HCT116 (cell line): ENCODE measurements around the gene POLRMT. TPM values are rescaled to one million over a fixed set of nuclear protein-coding genes. Genes with fewer than 3 reads are reported as not detected.

Experiments used
- ATAC-seq: fragments of 200-7000 bp; cut with Tn5 transposase; 2 replicates; pipeline ENCODE4 v1.9.1; 2020; ENCODE audit warnings: mild to moderate bottlenecking, moderate library complexity
- BruUV-seq: library from RNA; stranded (reverse); fragments of 400-500 nt; replicated peaks from 2 replicates; lab custom pipeline; 2021; lab: Mats Ljungman, UMichigan
- CTCF ChIA-PET: fragments of 300-600 bp; sonication (Branson Sonifier 250); formaldehyde crosslinking; loops from one replicate; lab custom pipeline; 2021; ENCODE audit warnings: antibody characterized with exemption; lab: Charles Lee
- POLR2A ChIA-PET: fragments of 300-600, 350-600 bp; sonication (Branson Sonifier 250); formaldehyde crosslinking; loops from one replicate; lab custom pipeline; 2021; ENCODE audit warnings: antibody characterized with exemption; lab: Charles Lee
- RAD21 ChIA-PET, 2 experiments: fragments of 300-600 bp; sonication (Branson Sonifier 250); formaldehyde crosslinking; loops; one replicate each; lab custom pipeline; 2023; ENCODE audit warnings: low total read pairs in 2 of 2; ENCODE audit not compliant: uncharacterized antibody in 2 of 2, unreplicated experiment in 2 of 2, low non-redundant PET in 1 of 2; lab: Charles Lee
- DNase-seq: peaks from one replicate; pipeline ENCODE4 v3.0.0-alpha.2; 2010; ENCODE audit warnings: low read depth, low spot score
- H2AFZ ChIP-seq: fragments of 200-600 bp; shearing (Covaris generic), sonication (generic); 2 replicates; pipeline ENCODE4 v1.6.1; 2017; ENCODE audit warnings: low read depth, mixed run types, mixed read lengths, antibody characterized with exemption, low read length; ENCODE audit not compliant: poor library complexity, severe bottlenecking
- H3K27ac ChIP-seq: 2 replicates; pipeline ENCODE4 v1.5.1; 2012; ENCODE audit warnings: low read depth, low read length
- H3K27me3 ChIP-seq: fragments of 200-600 bp; sonication (generic); 2 replicates; pipeline ENCODE4 v1.6.1; 2016; ENCODE audit warnings: mixed run types, low read length, mixed read lengths; ENCODE audit not compliant: insufficient read depth
- H3K36me3 ChIP-seq, 2 experiments: fragments of 200-500 bp in 1 of 2; fragments of 200-600 bp in 1 of 2; sonication (Bioruptor generic) in 1 of 2; sonication (generic) in 1 of 2; 2 replicates each; pipeline versions ENCODE4 v1.5.1 to v1.6.1; 2014 to 2016; ENCODE audit warnings: low read length in 2 of 2, inconsistent platforms in 1 of 2, mixed read lengths in 1 of 2, mixed run types in 1 of 2; ENCODE audit not compliant: insufficient read depth in 2 of 2, control insufficient read depth in 1 of 2
- H3K4me1 ChIP-seq, 2 experiments: fragments of 200-600 bp in 1 of 2; sonication (generic) in 1 of 2; 2 replicates each; pipeline versions ENCODE4 v1.5.1 to v1.6.1; 2012 to 2017; ENCODE audit warnings: low read length in 2 of 2, inconsistent platforms in 1 of 2, mild to moderate bottlenecking in 1 of 2, mixed read lengths in 1 of 2, mixed run types in 1 of 2, moderate library complexity in 1 of 2; ENCODE audit not compliant: insufficient read depth in 2 of 2, control insufficient read depth in 1 of 2
- H3K4me2 ChIP-seq: fragments of 200-600 bp; sonication (generic); 2 replicates; pipeline ENCODE4 v1.6.1; 2017; ENCODE audit warnings: mixed run types, low read length, mixed read lengths
- H3K4me3 ChIP-seq, 2 experiments: fragments of 200-600 bp in 1 of 2; sonication (generic) in 1 of 2; replicated peaks in 1 of 2; 2 replicates each; pipeline ENCODE4 v1.5.1; 2011 to 2016; ENCODE audit warnings: low read length in 2 of 2, control low read depth in 1 of 2, low read depth in 1 of 2, mild to moderate bottlenecking in 1 of 2, mixed read lengths in 1 of 2, mixed run types in 1 of 2
- H3K79me2 ChIP-seq: fragments of 200-600 bp; sonication (generic); 2 replicates; pipeline ENCODE4 v1.6.1; 2017; ENCODE audit warnings: mild to moderate bottlenecking, mixed run types, low read length, moderate library complexity, mixed read lengths; ENCODE audit not compliant: insufficient read depth
- H3K9ac ChIP-seq: fragments of 200-600 bp; sonication (generic); 2 replicates; pipeline ENCODE4 v1.6.1; 2016; ENCODE audit warnings: low read length, mixed read lengths
- H3K9me2 ChIP-seq: fragments of 200-600 bp; sonication (generic), shearing (Covaris generic); 2 replicates; pipeline ENCODE4 v1.6.1; 2017; ENCODE audit warnings: mixed run types, mild to moderate bottlenecking, moderate library complexity; ENCODE audit not compliant: insufficient read depth
- H3K9me3 ChIP-seq, 2 experiments: fragments of 200-500 bp in 1 of 2; fragments of 200-600 bp in 1 of 2; sonication (Bioruptor generic) in 1 of 2; sonication (generic) in 1 of 2; 2 replicates each; pipeline ENCODE4 v1.6.1; 2014 to 2017; ENCODE audit warnings: low read length in 2 of 2, mixed read lengths in 2 of 2, inconsistent platforms in 1 of 2, low read depth in 1 of 2, mild to moderate bottlenecking in 1 of 2, mixed run types in 1 of 2, moderate library complexity in 1 of 2; ENCODE audit not compliant: control insufficient read depth in 1 of 2, insufficient read depth in 1 of 2
- H4K20me1 ChIP-seq: fragments of 200-600 bp; sonication (generic), shearing (Covaris generic); 2 replicates; pipeline ENCODE4 v1.6.1; 2017; ENCODE audit warnings: mixed run types, mild to moderate bottlenecking, moderate library complexity; ENCODE audit not compliant: insufficient read depth
- ELF1 ChIP-seq: IDR thresholded peaks from 2 replicates; pipeline ENCODE4 v1.6.1; 2012; ENCODE audit warnings: low read depth, borderline replicate concordance
- EZH2 ChIP-seq: fragments of 200-600 bp; sonication (generic); IDR thresholded peaks from 2 replicates; pipeline ENCODE4 v1.6.1; 2017; ENCODE audit warnings: antibody characterized with exemption, mixed run types
- EZH2phosphoT487 ChIP-seq: fragments of 200-600 bp; IDR thresholded peaks from 2 replicates; pipeline ENCODE4 v1.6.1; 2018; ENCODE audit warnings: antibody characterized with exemption, borderline replicate concordance
- FOSL1 ChIP-seq: IDR thresholded peaks from 2 replicates; pipeline ENCODE4 v1.6.1; 2012; ENCODE audit warnings: low read depth
- JUND ChIP-seq: IDR thresholded peaks from 2 replicates; pipeline ENCODE4 v1.6.1; 2012
- POLR2A ChIP-seq: IDR thresholded peaks from 2 replicates; pipeline ENCODE4 v1.7.0; 2011; ENCODE audit warnings: borderline replicate concordance; ENCODE audit not compliant: insufficient read depth, insufficient read length; ENCODE audit errors: extremely low read depth
- SIN3A ChIP-seq: IDR thresholded peaks from 2 replicates; pipeline ENCODE4 v1.6.1; 2012; ENCODE audit warnings: low read depth
- ZFX ChIP-seq: fragments of 450-650 bp; IDR thresholded peaks from 2 replicates; pipeline ENCODE4 v1.6.1; 2017
- intact Hi-C: fragments of 100-400 bp; cut with micrococcal nuclease; formaldehyde crosslinking; loops from 2 replicates; pipeline ENCODE4 v1.10.0; 2022
- total RNA-seq: library from RNA; stranded (reverse); gene quantifications from one replicate; pipeline ENCODE4 v1.2.1, GENCODE V29; 2021; ENCODE audit not compliant: unreplicated experiment
- TF ChIP-seq, protein P1 (sequence below): IDR thresholded peaks from 2 replicates; pipeline ENCODE4 v1.6.1; 2012
- TF ChIP-seq, protein P2 (sequence below): IDR thresholded peaks from 2 replicates; pipeline ENCODE4 v1.6.1; 2012; ENCODE audit warnings: low read depth
- TF ChIP-seq, protein P3 (sequence below): IDR thresholded peaks from 2 replicates; pipeline ENCODE4 v1.6.1; 2011; ENCODE audit warnings: mild to moderate bottlenecking, low read length, moderate library complexity; ENCODE audit not compliant: insufficient replicate concordance; ENCODE audit errors: extremely low read depth

POLRMT gene
- total RNA-seq, 1 experiment from 2014 or later: 138 TPM

DNA sequence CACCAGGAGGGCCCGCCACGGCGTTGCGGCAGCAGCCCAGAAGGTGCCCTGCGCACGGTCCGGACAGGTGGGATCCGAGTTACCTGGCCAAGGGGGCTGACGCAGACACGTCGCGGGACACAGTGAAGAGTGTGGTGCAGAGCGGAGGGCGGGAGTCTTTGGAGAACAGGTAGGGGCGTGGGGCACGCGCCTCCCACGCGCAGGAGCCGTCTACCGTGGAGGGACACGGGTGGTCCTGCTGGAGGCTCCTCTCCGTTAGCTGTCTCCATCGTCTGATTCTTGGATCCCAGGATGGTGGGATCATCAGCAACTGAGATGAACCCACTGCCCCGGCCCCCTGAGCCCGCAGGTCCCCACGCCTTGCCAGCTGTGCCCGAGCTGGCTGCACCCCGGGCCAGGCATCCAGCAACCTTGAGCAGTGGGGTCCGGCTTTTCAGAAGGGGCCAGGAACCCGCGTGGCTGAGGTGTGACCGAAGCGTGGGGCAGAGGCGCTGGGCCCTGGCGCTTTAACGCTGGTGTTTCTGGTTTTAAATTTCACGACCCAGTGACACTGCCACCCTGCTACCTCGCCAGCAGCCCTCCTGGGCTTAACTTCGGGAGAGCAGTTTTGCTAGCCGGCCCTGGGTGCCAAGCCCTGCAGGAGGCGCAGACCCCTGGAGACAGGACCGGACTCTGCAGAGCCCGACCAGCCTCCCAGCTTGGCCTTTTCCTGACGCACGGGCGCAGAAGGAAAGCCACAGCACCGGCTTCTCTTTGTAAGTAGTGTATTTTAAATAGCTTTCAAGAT is 13.6 kb upstream of the POLRMT start:
- intact Hi-C loops: no loop called here
- no peak for DNase-seq
- Histone ChIP-seq H3K27ac (no peak overlapping the region), H3K9me2 (no peaks in the 10 kb centered on the region), H3K9me3 (no peaks in the 10 kb centered on the region), H3K9ac (no peak overlapping the region), H3K36me3 (peaks cover 11 to 28% of the 10 kb centered on the region in 2 experiments; a peak in 3 of 4 replicates), H3K27me3 (no peaks in the 10 kb centered on the region), H2AFZ (no peak overlapping the region), H3K4me1 (no peaks in the 10 kb centered on the region), H4K20me1 (no peaks in the 10 kb centered on the region), H3K4me3 (no peak overlapping the region), H3K4me2 (no peak overlapping the region), H3K79me2 (peaks cover 21% of the 10 kb centered on the region)
- ChIA-PET CTCF (no interaction called here), RAD21 (no interaction called here), POLR2A (no interaction called here)
- BruUV-seq: no TSS peak
- no peak for ATAC-seq
- TF ChIP-seq ZFX (no peak), POLR2A (no peak), ELF1 (no peak)
- TF ChIP-seq, protein P1, sequence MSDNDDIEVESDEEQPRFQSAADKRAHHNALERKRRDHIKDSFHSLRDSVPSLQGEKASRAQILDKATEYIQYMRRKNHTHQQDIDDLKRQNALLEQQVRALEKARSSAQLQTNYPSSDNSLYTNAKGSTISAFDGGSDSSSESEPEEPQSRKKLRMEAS: no peak

DNA sequence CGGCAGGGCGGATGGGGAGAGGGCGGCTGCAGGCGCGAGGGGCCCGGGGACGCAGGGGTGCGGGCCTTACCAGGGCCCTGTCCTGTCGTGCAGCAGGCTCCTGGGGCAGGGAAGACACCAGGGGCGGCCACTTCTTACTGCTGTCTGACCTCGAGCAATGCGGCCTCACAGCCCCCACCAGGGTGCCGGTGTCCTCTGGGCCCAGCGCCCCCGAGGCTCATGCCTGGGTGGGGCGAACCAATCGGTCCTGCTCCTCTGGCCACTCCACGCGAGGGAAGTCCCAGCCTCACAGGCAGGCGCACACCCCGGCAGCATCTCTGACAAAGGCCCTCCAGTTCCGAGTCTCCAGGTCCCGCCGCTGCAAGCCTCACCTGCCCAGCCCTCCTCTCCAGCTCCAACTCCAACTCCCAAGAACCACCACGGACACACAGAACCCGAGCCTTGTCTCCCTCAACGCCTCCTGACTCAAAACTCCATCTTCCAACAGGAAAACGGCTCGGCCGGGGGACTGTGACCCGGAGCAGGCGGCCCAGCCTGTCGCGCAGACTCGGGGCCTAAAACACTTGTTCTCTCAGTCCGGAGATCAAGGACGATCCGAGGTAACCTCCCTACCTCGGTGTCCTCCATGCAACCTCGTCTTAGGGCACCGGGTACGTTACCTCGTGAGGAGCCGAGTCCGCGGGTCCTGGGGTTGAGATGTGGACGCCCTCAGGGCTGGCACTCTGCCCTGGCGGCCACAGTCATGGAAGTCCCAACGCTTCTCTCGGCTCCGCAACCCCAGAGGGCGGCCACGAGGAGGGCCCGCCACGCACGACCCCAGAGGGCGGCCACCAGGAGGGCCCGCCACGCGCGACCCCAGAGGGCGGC is 12.8 kb upstream of the POLRMT start:
- peak; percentile 15; the same call in 1 of the 2 replicates for ATAC-seq
- H3K4me2 ChIP-seq: no peak overlapping the region
- no peak for TF ChIP-seq SIN3A
- TF ChIP-seq JUND: no peak
- no peak for TF ChIP-seq EZH2phosphoT487
- TF ChIP-seq, protein P2, sequence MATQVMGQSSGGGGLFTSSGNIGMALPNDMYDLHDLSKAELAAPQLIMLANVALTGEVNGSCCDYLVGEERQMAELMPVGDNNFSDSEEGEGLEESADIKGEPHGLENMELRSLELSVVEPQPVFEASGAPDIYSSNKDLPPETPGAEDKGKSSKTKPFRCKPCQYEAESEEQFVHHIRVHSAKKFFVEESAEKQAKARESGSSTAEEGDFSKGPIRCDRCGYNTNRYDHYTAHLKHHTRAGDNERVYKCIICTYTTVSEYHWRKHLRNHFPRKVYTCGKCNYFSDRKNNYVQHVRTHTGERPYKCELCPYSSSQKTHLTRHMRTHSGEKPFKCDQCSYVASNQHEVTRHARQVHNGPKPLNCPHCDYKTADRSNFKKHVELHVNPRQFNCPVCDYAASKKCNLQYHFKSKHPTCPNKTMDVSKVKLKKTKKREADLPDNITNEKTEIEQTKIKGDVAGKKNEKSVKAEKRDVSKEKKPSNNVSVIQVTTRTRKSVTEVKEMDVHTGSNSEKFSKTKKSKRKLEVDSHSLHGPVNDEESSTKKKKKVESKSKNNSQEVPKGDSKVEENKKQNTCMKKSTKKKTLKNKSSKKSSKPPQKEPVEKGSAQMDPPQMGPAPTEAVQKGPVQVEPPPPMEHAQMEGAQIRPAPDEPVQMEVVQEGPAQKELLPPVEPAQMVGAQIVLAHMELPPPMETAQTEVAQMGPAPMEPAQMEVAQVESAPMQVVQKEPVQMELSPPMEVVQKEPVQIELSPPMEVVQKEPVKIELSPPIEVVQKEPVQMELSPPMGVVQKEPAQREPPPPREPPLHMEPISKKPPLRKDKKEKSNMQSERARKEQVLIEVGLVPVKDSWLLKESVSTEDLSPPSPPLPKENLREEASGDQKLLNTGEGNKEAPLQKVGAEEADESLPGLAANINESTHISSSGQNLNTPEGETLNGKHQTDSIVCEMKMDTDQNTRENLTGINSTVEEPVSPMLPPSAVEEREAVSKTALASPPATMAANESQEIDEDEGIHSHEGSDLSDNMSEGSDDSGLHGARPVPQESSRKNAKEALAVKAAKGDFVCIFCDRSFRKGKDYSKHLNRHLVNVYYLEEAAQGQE: no peak
- TF ChIP-seq FOSL1: no peak
- no peak for TF ChIP-seq ELF1
- TF ChIP-seq, protein P3, sequence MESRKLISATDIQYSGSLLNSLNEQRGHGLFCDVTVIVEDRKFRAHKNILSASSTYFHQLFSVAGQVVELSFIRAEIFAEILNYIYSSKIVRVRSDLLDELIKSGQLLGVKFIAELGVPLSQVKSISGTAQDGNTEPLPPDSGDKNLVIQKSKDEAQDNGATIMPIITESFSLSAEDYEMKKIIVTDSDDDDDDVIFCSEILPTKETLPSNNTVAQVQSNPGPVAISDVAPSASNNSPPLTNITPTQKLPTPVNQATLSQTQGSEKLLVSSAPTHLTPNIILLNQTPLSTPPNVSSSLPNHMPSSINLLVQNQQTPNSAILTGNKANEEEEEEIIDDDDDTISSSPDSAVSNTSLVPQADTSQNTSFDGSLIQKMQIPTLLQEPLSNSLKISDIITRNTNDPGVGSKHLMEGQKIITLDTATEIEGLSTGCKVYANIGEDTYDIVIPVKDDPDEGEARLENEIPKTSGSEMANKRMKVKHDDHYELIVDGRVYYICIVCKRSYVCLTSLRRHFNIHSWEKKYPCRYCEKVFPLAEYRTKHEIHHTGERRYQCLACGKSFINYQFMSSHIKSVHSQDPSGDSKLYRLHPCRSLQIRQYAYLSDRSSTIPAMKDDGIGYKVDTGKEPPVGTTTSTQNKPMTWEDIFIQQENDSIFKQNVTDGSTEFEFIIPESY: no peak
- no peak for TF ChIP-seq POLR2A
- TF ChIP-seq EZH2: no peak

More for the DNA sequence above, 12.8 kb upstream of the POLRMT start:
- Histone ChIP-seq H3K79me2 (peaks cover 12% of the 10 kb centered on the region; the same call in 1 of the 2 replicates), H3K27ac (no peak overlapping the region), H3K27me3 (no peaks in the 10 kb centered on the region), H2AFZ (no peak overlapping the region), H3K9ac (no peak overlapping the region), H3K9me3 (no peaks in the 10 kb centered on the region), H3K4me3 (no peak overlapping the region), H4K20me1 (no peaks in the 10 kb centered on the region), H3K36me3 (peaks cover 5 to 22% of the 10 kb centered on the region in 2 experiments; a peak in 3 of 4 replicates), H3K9me2 (no peaks in the 10 kb centered on the region), H3K4me1 (no peaks in the 10 kb centered on the region)
- ChIA-PET CTCF (no interaction called here), POLR2A (no interaction called here), RAD21 (no interaction called here)
- no TSS peak for BruUV-seq
- intact Hi-C loops: no loop called here
- DNase-seq: no peak
